ENCODE results near the gene MTG2.

Gene MTG2

DNA sequence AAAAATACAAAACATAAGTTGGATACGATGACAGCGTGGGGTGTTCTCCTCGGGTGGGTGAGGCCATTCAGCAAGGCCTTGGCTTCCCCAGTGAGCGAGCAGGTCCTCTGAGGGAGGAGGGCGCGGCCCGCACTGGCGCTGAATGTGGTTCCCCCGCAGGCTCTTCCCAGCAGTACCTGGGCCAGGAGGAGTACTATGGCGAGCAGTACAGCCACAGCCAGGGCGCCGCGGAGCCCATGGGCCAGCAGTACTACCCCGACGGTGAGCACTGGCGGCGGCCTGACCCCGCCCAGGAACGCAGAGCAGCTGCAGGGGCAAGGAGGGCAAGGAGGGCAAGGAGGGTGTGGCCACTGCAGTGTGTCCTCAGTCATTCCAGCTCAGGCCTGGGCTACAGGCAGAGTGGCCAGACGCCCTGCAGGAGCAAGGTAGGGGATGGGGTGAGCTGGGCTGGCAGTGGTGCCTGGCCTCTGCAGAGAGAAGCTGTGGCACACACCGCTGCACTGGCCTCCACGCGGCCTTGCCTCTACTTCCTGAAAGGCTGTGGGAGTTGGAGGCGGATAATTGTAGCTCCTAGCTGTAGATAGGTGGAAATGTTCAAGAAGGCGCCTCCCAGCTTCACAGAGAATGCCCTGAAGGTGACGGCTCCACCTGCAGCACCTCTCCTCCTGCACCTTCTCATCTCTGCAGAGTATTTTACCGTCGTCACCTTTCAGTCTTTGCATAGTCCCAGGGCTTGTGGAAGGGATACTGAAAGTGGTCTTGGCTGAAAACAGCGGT lies 18.7 kb upstream of the MTG2 start:
- DNase-seq, result no peak

DNA sequence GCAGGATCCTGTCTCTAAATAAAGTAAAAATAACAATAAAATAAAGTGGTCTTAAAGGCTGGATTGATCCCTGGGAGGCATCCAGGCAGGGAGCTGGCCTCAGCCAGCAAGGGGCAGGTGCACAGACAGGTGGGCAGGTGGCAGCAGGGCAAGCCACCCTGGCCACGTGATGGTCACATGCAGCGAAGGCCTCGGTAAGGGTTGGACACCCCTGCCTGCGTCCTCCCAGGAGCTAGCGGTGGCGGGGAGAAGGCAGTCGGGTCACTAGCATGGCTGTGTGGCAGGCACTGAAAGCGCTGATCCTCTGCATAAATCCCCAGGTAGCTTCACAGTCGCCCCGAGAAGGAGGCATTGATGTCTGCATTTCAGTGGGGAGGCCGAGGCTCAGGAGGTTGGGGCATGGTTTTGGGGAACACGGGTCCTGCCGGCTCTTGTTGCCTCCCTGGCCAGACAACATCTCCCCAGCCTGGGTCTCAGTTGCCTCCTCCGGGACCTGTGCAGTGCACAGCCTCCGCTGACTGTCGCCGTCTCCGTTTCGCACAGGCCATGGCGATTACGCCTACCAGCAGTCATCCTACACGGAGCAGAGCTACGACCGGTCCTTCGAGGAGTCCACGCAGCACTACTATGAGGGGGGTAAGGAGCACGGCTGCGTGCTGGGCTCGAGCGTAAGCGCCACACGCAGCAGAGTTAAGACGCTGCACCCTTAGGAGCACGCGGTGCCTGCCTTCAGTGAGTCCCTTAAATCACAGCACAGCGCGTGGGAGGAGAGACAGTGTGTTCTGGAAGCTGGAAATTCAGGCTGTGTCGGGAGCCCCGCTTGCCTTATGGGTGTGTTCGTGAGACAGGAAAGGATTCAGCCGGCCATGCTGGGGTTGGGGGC lies 17.7 kb upstream of the MTG2 start:
- no peak for DNase-seq

DNA sequence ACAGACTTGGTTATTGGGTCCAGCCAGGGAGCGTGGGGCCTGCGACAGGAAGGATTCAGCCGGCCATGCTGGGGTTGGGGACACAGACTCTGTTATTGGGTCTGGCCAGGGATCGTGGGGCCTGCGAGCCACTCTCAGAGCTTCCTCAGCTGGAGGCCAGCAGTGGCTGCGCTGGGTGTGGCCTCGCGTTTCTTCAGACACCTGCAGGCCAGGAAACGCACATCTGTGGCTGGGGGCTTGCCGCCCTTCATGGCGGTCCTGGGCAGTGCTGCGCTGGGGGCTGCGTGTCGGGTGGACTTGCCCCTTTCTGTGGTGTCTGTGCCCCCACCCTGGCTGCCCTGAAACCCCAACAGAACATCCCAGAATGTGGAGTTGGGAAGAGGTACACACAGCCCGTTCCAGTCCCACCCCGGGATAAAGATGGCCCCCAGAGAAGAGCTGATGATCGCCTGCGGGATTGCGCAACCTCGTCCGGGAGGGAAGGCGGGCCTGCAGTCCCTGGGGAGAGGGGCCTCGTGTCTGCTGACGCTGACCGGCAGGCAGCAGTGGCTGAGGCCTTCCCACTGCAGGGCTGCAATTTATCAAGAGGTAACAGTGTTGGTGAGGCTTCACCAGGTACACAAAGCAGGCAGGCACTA lies 16.9 kb upstream of the MTG2 start:
- no peak for DNase-seq

DNA sequence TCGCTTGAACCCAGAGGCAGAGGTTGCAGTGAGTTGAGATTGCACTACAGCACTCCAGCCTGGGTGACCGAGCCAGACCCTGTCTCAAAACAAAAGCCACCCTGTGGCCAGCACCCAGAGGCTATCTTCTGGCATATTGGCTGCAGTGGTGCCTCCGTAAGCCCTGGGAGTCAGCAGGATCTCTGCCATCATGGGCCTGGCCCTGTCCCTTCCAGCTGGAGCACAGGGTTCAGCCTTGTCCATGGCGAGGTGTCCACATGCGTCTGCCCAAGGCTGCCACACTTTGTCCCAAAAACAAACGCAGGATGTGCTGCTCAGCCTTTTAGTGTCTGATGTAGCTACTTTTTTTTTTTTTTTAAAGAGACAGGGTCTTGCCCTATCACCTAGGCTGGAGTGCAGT lies 15.4 kb upstream of the MTG2 start:
- no peak for DNase-seq

DNA sequence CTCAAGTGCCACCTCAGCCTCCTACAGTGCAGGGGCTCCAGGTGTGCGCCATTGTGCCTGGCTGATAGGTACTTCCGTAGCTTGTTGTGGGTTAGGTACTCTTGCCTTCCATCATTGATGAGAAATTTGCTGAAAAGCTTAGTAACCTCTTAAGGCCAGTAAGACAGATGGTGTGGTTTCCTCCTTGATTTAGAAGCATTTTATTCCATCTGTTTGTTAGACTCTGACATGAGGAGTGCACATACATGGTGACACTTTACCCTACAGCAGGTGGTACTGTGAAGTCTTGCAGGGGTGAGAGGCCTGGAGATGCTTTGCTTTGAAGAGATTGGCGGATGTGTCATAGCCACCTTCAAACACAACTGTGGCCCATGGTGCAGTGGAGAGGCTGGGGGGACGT lies 14.8 kb upstream of the MTG2 start:
- no peak for DNase-seq

DNA sequence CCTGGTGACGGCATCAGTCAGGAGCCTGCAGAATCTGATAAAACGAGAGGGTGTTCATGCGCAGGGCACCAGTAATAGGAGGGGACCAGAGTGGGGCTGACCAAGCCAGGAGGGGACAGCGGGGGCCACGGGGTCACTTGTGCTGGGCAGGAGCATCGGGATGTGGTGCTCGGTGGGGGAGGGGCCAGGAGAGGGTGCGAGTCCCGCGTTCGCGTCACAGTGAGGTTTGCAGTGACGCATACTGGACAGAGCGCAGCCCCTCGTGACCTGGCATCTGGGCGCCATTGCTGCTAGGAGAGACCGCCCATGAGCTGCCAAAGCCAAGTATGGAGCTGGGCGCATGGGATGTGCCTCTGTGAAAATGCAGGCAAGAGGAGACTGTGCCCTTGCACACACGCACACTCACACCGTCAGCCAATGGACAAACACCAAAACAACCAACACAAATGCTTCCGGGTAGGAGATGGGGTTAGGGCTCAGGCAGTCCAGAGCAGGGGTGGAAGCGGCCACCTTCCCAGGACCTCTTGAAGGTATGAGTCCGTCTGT lies 13.9 kb upstream of the MTG2 start:
- DNase-seq, result no peak

DNA sequence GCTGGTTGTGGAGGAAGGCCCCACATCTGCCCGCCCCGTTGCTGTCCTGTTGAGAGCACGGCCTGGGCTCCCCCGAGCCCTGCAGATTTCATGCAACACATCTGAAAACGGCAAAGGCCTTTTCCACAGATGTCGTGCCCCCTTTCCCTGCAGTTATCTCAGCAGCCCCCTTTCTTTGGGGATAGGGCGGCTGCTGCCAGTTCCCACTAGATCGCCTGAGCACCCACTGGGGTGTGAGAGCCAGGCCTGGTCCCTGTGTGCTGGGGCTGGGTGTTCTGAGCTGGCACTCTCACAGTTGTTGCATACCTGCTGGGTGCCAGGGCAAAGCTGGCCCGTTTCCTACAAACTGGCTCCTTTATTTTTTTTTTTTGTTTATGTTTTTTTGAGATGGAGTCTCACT lies 12.3 kb upstream of the MTG2 start:
- no peak for DNase-seq

DNA sequence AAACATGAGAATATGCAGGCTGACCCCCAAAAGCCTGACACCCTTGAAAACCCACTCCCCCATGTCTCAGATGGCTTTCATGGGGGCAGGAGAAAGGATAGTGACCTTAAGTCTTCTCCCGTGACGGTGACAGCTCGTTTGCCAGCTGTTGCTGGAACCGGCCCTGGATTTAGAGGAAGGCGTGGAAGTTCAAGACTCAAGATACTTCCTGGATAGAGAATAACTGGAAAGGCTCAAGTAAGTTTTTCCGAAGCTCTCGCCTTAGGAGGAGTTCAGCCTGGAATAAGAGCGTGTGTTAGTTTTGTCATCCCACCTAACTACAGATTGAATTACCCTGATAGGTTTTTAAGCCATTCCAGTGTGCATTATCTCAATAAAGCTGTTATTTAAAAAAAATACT lies 11.6 kb upstream of the MTG2 start:
- DNase-seq, result no peak

DNA sequence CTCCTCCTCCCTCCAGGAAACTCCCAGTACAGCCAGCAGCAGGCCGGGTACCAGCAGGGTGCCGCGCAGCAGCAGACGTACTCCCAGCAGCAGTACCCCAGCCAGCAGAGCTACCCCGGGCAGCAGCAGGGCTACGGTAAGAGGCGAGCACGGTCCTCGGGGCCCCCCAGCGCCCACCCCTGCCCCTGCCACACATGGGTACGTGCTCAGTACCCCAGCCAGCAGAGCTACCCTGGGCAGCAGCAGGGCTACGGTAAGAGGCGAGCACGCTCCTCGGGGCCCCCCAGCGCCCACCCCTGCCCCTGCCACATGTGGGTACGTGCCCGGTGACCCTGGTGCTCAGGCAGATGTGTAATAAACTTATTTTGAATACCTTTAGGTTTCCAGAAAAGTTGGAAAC lies 10.2 kb upstream of the MTG2 start:
- no peak for DNase-seq

DNA sequence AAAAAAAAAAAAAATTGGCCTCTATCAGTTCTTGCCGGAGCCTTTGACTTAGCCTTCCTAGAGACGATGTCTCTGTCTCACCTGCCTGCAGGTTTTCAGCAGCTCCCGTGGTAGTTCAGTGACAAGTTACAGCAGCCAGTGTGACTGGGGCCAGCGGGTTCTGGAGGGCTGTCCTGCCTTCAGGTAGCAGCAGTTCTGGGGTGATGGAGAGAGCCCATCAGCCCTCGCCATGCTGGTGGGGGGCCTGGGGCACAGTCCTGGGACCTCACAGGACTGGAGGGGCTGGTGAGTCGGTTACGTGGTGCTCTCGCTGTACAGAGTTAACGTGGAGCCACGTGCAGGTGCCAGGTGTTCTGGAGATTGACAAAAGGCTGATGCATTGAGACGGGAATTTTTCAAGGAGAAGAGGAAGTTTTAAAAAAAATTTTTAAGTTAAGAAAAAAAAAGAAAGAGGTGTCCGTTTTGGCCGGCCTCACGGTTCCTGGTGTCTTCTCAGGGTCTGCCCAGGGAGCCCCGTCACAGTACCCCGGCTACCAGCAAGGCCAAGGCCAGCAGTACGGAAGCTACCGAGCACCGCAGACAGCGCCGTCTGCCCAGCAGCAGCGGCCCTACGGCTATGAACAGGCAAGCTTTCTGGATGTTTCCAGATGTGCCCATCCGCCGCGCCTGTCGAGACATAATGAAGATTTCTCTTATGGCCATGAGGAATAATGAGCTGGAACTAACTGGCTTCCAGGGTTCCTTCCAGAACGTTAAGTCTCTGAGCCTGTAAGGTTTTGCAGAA lies 8.6 kb upstream of the MTG2 start:
- no peak for DNase-seq

DNA sequence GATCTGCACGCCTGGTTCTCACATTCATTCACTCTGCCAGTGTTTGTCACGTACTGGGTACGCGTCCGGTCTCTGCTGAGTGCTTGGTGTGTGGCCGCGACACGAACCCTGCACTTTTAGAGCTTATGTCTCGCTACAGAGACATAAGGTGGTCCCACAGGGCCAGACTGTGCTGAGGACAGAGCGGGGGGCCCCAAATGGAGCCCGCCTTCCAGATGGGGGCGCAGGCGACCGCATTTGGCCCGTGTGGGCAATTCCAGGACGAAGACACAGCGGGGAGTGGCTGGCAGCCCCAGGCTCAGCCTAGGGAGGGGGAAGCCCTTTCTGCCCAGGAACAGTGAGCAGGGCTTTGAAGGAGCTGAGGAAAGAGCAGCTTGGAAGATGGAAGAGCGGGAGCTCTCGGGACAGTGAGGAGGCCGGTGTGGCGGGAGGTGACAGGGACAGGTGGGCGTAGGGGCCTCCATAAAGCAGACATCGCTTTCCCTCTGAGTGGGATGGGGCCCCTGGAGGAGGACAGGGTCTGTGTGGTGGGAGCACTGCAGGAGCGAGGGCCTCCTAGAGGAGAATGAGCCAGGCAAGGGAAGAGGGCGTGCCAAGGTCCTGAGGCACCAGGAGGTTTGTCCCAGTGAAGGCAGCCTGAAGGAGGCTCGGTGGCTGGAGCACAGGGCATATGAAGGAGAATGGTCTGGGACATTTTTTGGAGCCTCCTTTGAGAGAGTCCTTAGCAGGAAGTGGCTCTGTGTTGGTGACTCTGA lies 7.8 kb upstream of the MTG2 start:
- no peak for DNase-seq

DNA sequence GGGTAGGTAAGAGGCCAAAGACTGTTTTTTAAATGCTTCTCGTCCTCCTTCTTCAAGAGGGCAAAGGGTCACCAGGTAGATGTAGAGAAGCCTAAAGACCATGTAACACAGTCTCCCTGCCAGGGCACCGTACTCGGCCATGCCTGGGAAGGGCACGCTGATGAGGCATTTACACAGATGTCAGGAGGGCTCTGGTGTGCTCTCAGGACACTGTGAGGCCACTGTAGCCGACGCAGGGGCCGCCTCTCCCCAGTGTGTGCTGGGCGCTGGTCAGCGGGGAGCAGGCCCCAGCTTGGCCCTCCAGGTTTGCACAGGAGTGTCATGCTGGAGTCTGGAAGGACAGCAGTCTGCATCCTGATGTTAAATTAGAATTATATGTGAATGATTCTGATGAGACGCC lies 7.1 kb upstream of the MTG2 start:
- no peak for DNase-seq

DNA sequence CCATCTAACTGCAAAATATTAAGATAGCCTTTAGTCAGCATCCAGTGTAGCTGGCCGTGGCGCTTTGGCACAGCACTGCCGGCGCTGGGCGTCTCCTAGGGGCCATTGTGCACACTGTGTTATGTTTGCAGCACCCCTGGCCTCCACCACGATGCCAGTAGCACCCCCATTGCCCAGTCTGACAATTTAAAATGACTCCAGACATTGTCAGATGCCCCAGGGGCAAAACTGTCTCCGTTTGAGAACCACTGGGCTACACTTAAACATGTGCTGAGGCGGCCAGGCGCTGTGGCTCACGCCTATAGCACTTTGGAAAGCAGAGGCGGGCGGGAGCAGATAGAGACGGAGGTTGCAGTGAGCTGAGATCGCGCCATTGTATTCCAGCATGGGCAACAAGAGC lies 6.0 kb upstream of the MTG2 start:
- no peak for DNase-seq

DNA sequence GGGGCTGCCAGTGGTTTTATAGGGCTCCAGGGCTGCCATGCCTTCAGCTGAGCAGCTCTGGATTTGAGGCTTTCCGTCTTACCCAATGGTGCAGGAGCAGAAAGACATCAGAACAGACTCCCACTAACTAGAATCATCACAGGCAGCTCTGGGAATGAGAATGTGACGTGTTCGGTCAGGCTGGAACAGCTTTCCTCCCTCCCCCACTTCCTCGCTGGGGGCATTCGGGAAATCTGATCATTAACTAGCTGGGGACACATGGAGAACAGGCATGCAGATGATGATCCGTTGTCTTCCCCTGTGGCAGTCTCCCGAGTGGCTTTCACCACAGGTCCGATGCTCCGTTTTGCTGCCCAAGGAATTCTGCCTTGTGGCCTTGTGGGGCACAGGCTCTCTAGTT lies 5.5 kb upstream of the MTG2 start:
- no peak for DNase-seq

DNA sequence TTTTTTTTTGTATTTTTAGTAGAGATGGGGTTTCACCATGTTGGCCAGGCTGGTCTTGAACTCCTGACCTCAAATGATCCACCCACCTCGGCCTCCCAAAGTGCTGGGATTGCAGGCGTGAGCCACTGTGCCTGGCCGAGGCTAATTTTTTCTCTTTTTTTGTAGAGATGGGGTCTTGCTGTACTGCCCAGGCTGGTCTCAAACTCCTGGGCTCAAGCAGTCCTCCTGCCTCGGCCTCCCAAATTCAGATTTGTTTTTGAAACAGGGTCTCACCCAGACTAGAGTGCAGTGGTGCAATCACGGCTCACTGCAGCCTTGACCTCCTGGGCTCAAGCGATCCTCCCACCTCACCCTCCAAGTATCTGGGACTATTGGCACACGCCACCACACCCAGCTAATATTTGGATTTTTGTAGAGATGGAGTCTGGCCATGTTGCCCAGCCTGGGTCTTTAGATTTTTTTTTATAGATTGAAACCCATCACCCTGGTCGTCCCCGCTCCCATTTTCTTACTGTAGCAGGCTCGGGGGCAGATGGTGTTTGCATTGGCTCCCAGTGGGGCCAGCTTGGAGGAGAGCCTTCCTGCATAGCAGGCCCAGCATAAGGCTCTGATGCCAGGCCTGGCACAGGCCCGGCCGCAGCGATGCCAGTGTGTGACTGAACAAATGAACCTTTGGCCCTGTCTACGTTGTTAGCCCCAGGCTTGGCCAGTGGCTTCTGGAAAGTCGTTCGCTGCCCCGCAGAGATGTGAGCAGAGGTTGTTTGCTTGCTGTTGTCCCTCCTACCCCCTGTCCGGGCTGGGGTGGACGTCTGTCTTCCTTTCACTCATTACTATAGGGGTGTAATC lies 4.3 kb upstream of the MTG2 start:
- DNase-seq, result no peak

DNA sequence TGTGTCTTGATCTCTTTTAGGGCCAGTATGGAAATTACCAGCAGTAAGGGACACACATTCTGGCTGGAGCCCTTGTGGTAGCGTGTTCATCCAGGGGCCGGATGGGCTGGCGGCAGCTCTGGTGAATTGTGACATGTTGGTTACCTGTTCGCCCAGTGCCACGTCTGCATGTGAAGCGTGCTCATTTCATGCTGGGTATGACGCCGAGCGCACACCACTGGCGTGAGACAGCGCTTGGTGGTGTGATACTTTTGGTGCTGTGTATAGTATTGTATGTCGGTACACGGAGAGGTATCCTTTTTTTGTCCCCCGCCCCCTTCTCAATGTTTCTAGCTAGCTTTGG lies 3.7 kb upstream of the MTG2 start:
- no peak for DNase-seq

DNA sequence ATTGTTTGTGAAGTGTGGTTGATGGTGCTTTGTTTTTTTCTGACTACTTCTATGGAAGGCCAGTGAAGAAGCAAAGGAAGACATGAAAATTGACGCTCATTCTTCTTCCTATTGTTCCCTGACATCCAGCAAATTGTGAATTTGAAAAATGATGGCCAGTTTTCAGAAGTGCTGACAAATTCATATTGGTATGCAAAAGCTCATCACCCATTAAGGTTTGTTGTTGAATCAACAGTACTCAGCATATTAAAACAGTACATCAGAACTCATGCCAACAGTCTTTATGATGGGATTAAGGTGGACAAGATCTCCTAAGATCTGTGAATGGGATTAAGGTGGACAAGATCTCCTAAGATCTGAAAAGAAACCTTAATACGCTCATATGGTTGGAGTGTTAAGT lies 1.0 kb upstream of the MTG2 start:
- DNase-seq, result no peak

DNA sequence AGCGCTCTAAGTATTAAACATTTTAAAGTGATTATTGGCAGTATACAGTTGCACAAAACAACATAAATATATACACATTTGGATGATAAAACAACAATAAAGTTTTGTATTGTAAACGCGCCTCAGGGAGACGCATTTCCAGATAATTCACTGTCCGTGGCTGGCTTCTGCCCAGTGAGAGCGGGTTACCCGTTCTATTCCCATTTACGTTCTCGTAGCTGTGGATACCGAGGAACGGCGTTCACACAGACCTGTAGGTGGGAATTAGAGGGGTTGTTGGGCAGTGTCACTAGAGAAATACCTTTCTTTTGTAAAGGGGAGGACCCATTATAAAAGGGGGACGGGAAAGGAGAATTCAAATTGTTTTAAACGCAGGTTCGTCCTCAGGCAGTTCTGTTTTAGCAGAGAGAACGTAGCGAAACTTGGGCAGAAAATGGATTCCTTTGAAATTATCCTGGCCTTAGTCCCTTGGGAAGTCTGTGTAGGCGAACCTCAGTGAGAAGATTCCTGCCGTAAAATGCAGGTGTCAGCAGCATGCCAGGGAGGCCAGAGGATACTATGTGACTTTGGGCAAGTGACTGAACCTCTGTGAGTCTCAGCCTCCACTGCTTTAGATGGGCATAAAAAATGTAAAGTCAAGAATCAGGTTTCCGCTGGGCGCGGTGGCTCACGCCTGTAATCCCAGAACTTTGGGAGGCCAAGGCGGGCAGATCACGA lies 756 bp downstream of the MTG2 start:
- DNase-seq, result no peak

DNA sequence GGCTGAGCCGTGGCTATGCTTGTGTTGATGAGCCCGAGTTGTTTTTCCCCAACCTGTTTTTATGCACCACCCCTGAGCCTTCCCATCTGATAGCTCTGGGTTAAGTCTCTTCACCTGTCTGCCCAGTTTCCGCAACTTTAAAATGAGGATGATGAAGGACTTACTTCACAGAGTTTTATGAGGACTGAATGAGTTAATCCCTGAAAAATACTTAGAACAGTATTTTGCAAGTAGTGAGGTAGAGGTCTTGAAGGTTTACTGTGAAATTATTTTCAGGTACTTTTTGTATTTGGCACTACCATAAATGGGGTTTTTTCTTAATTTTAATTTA lies 3.2 kb downstream of the MTG2 start:
- DNase-seq, result no peak
